IMR-90 (cell line): ENCODE data around the gene SLC16A9. TPM values are rescaled to one million over a fixed set of nuclear protein-coding genes. Genes with fewer than 3 reads are reported as not detected.

Experiments
- ATAC-seq: fragments of 200-7000 bp; cut with Tn5 transposase; 2 replicates; pipeline ENCODE4 v1.9.1; 2020; ENCODE audit warnings: low read depth, mild to moderate bottlenecking, moderate library complexity
- BruUV-seq: library from RNA; stranded (reverse); fragments of 400-500 nt; replicated peaks from 2 replicates; lab custom pipeline; 2021; lab: Mats Ljungman, UMichigan
- CTCF ChIA-PET: fragments of 300-600 bp; formaldehyde crosslinking; extraction: SDS; loops from one replicate; lab custom pipeline; 2021; ENCODE audit warnings: antibody characterized with exemption; lab: Yijun Ruan, JAX
- POLR2A ChIA-PET: fragments of 300-600 bp; sonication (Branson Sonifier 250); formaldehyde crosslinking; loops from one replicate; lab custom pipeline; 2022; ENCODE audit warnings: antibody characterized with exemption; ENCODE audit not compliant: unreplicated experiment; lab: Charles Lee
- DNase-seq: peaks from one replicate; pipeline ENCODE4 v3.0.0; 2013
- H2AFZ ChIP-seq: replicated peaks from 2 replicates; pipeline ENCODE3; 2013; ENCODE audit warnings: low read length, mild to moderate bottlenecking; ENCODE audit not compliant: poor library complexity
- H2AK5ac ChIP-seq: 2 replicates; pipeline ENCODE4 v1.6.1; 2013; ENCODE audit warnings: low read depth, low read length, inconsistent platforms
- H2AK9ac ChIP-seq: replicated peaks from 2 replicates; pipeline ENCODE3; 2013; ENCODE audit warnings: mild to moderate bottlenecking, low read depth, low read length, moderate library complexity; ENCODE audit not compliant: poor library complexity
- H2BK120ac ChIP-seq: 2 replicates; pipeline ENCODE4 v1.6.1; 2013; ENCODE audit warnings: low read depth, low read length, inconsistent platforms
- H2BK15ac ChIP-seq: 3 replicates; pipeline ENCODE4 v1.6.1; 2013; ENCODE audit warnings: low read depth, low read length, inconsistent platforms
- H2BK20ac ChIP-seq: 2 replicates; pipeline ENCODE4 v1.6.1; 2013; ENCODE audit warnings: low read depth, mild to moderate bottlenecking, inconsistent platforms, low read length, moderate library complexity
- H2BK5ac ChIP-seq: 2 replicates; pipeline ENCODE4 v1.6.1; 2013; ENCODE audit warnings: mild to moderate bottlenecking, low read depth, low read length, inconsistent platforms; ENCODE audit not compliant: poor library complexity, severe bottlenecking
- H3K14ac ChIP-seq: replicated peaks from 2 replicates; pipeline ENCODE4 v1.6.1; 2013; ENCODE audit warnings: low read depth, low read length, inconsistent platforms
- H3K18ac ChIP-seq: 2 replicates; pipeline ENCODE4 v1.6.1; 2013; ENCODE audit warnings: low read depth, low read length, control low read depth
- H3K23ac ChIP-seq: 2 replicates; pipeline ENCODE4 v1.6.1; 2013; ENCODE audit warnings: low read depth, low read length, inconsistent platforms
- H3K27ac ChIP-seq: 2 replicates; pipeline ENCODE4 v1.5.1; 2013; ENCODE audit warnings: mild to moderate bottlenecking, control low read depth, low read length; ENCODE audit not compliant: insufficient read depth
- H3K27me3 ChIP-seq: 2 replicates; pipeline ENCODE4 v1.6.1; 2013; ENCODE audit warnings: low read length; ENCODE audit not compliant: control insufficient read depth, insufficient read depth
- H3K36me3 ChIP-seq: 2 replicates; pipeline ENCODE4 v1.6.1; 2013; ENCODE audit warnings: low read length, mixed read lengths; ENCODE audit not compliant: control insufficient read depth, insufficient read depth
- H3K4ac ChIP-seq: 2 replicates; pipeline ENCODE4 v1.6.1; 2013; ENCODE audit warnings: low read depth, low read length, inconsistent platforms
- H3K4me1 ChIP-seq: 2 replicates; pipeline ENCODE4 v1.6.1; 2013; ENCODE audit warnings: low read length, mixed read lengths; ENCODE audit not compliant: control insufficient read depth, insufficient read depth
- H3K4me2 ChIP-seq: 2 replicates; pipeline ENCODE4 v1.6.1; 2013; ENCODE audit warnings: low read depth, mild to moderate bottlenecking, control low read depth, low read length, moderate library complexity
- H3K4me3 ChIP-seq: 2 replicates; pipeline ENCODE4 v1.5.1; 2013; ENCODE audit warnings: low read depth, mild to moderate bottlenecking, control low read depth, low read length, moderate library complexity; ENCODE audit not compliant: insufficient read depth
- H3K56ac ChIP-seq: 2 replicates; pipeline ENCODE4 v1.6.1; 2013; ENCODE audit warnings: low read length, inconsistent platforms; ENCODE audit not compliant: insufficient read depth; ENCODE audit errors: extremely low read depth
- H3K79me1 ChIP-seq, 2 experiments: 2 replicates each; pipeline ENCODE4 v1.6.1; 2013; ENCODE audit warnings: low read length in 2 of 2, inconsistent platforms in 1 of 2, low read depth in 1 of 2
- H3K9ac ChIP-seq: 2 replicates; pipeline ENCODE4 v1.6.1; 2013; ENCODE audit warnings: low read depth, low read length, control low read depth
- H3K9me1 ChIP-seq: 2 replicates; pipeline ENCODE4 v1.6.1; 2013; ENCODE audit warnings: low read length, inconsistent platforms; ENCODE audit not compliant: insufficient read depth
- H3K9me3 ChIP-seq: 2 replicates; pipeline ENCODE4 v1.6.1; 2013; ENCODE audit warnings: low read length; ENCODE audit not compliant: control insufficient read depth, insufficient read depth
- H4K20me1 ChIP-seq: 2 replicates; pipeline ENCODE4 v1.6.1; 2013; ENCODE audit warnings: low read length, inconsistent platforms; ENCODE audit not compliant: insufficient read depth
- H4K5ac ChIP-seq: 2 replicates; pipeline ENCODE4 v1.6.1; 2013; ENCODE audit warnings: mild to moderate bottlenecking, low read depth, low read length, control low read depth
- H4K8ac ChIP-seq, 2 experiments: 2 replicates each; pipeline ENCODE4 v1.6.1; 2013; ENCODE audit warnings: low read depth in 2 of 2, low read length in 2 of 2, control low read depth in 1 of 2, inconsistent platforms in 1 of 2
- H4K91ac ChIP-seq: 2 replicates; pipeline ENCODE4 v1.6.1; 2013; ENCODE audit warnings: low read depth, low read length, inconsistent platforms; ENCODE audit not compliant: insufficient read depth
- CEBPB ChIP-seq: IDR thresholded peaks from 2 replicates; pipeline ENCODE4 v1.6.1; 2012; ENCODE audit warnings: low read depth, low read length, improper control_type of control experiment
- CHD1 ChIP-seq: IDR thresholded peaks from 2 replicates; pipeline ENCODE4 v1.6.1; 2012; ENCODE audit warnings: low read depth, low read length, improper control_type of control experiment
- CTCF ChIP-seq: conservative IDR thresholded peaks from 2 replicates; pipeline ENCODE4 v1.5.1; 2012; ENCODE audit warnings: mild to moderate bottlenecking, low read depth, low read length, improper control_type of control experiment
- MAFK ChIP-seq: IDR thresholded peaks from 2 replicates; pipeline ENCODE4 v1.6.1; 2012; ENCODE audit warnings: low read depth, low read length, improper control_type of control experiment
- MAZ ChIP-seq: IDR thresholded peaks from 2 replicates; pipeline ENCODE4 v1.6.1; 2012; ENCODE audit warnings: low read depth, mild to moderate bottlenecking, low read length, improper control_type of control experiment, moderate library complexity, borderline replicate concordance
- NFE2L2 ChIP-seq: fragments of 150-350 bp; IDR thresholded peaks from 2 replicates; pipeline ENCODE4 v1.6.1; 2016; ENCODE audit warnings: low read depth, mild to moderate bottlenecking, low read length
- POLR2A ChIP-seq: IDR thresholded peaks from 2 replicates; pipeline ENCODE4 v1.6.1; 2012; ENCODE audit warnings: mild to moderate bottlenecking, low read depth, low read length
- USF2 ChIP-seq: fragments of 150-350 bp; IDR thresholded peaks from 2 replicates; pipeline ENCODE4 v1.6.1; 2017; ENCODE audit warnings: mild to moderate bottlenecking, antibody characterized with exemption, low read length, low read depth
- WGBS, 2 experiments: methylation state at CpG; one replicate each; pipeline versions ENCODE4 v1.1.5 to v1.1.7; 2013; ENCODE audit warnings: missing lambda C conversion rate in 2 of 2; ENCODE audit not compliant: insufficient read length in 1 of 2; ENCODE audit errors: extremely low coverage in 2 of 2; 5-methylcytosine and 5-hydroxymethylcytosine counted together
- dilution Hi-C: fragments of 300-500 bp; cut with HindIII; formaldehyde crosslinking; loops from one replicate; pipeline ENCODE4 v1.14.3; 2018; ENCODE audit warnings: low sequenced_read_pairs; ENCODE audit not compliant: unreplicated experiment
- in situ Hi-C: fragments of 300-500 bp; cut with MboI; formaldehyde crosslinking; loops from 3 replicates; pipeline ENCODE4 v1.14.3; 2019; ENCODE audit warnings: low sequenced_read_pairs, inconsistent platforms, mixed read lengths
- intact Hi-C: fragments of 100-400 bp; cut with micrococcal nuclease; formaldehyde crosslinking; loops from 2 replicates; pipeline ENCODE4 v1.10.0; 2022
- polyA plus RNA-seq, 3 experiments: library from polyadenylated mRNA; depleted of rRNA; stranded (reverse); fragments of >200 nt; gene quantifications; 2 replicates each; pipeline ENCODE4 v1.2.3, GENCODE V29; 2012; ENCODE audit warnings: low replicate concordance in 1 of 3
- total RNA-seq: library from RNA; depleted of rRNA; stranded (reverse); fragments of >200 nt; gene quantifications from 2 replicates; pipeline ENCODE4 v1.2.3, GENCODE V29; 2012

The SLC16A9 gene
- total and polyA plus RNA-seq, 2 of the 4 experiments (the other 2 are of a cell fraction), result 0.18 to 0.26 TPM

DNA sequence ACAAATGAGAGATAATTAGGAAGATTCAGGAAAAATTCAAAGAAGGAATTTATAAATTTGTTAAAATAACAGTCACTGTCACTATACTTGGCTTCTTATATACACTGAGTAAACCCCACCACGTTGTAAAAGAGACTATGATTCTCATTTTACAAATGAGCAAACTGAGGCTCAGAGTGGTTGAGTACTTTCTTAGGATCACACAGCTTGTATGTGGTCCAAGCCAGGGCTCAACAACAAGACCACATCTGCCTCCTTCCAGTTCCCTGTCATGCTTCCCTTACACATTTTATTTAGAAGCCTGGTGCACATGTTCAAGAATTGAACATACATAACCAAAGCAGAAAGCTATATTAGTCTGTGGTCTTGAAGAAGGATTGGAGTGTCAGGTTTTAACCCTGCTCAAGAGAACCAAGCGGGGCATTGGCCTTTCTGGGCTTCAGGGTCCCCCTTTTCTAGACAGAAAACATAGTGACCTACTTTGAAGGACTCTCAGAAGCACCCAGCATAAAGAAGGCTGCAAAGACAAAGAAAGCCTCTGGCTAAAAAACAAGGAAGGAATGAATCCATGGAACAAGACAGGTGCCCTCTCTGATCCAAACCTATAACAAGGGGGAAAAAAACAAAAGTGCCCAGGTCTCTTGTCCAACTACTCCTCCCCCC lies 42.8 kb upstream of the SLC16A9 start:
- Histone ChIP-seq H2BK20ac (no peak overlapping the region), H2BK15ac (no peak overlapping the region), H3K14ac (no peak overlapping the region), H3K23ac (no peak overlapping the region), H3K56ac (no peak overlapping the region), H4K91ac (no peak overlapping the region), H3K4me2 (no peak overlapping the region), H3K27me3 (peaks cover 6% of the 10 kb centered on the region; the same call in 1 of the 2 replicates), H3K4ac (no peak overlapping the region), H3K9me1 (no peaks in the 10 kb centered on the region), H2AK9ac (no peak overlapping the region), H4K8ac (no peak overlapping the region), H3K79me1 (no peaks in the 10 kb centered on the region), H2AK5ac (no peak overlapping the region), H3K36me3 (no peaks in the 10 kb centered on the region), H3K4me3 (no peak overlapping the region), H3K9ac (no peak overlapping the region), H3K27ac (no peak overlapping the region), H4K5ac (no peak overlapping the region), H3K18ac (no peak overlapping the region), H2BK5ac (no peak overlapping the region), H2AFZ (no peak overlapping the region), H3K4me1 (no peaks in the 10 kb centered on the region), H4K20me1 (no peaks in the 10 kb centered on the region), H3K9me3 (no peaks in the 10 kb centered on the region), H2BK120ac (no peak overlapping the region)
- no CpG with 5 or more reads among the region's 2 CpGs for WGBS, 2 experiments
- ChIA-PET POLR2A (no interaction called here), CTCF (interaction anchor here (0.9 kb wide), 1 partner anchor 14 kb away, joined by 3 read pairs; no protein-coding TSS in a partner anchor)
- dilution Hi-C loops, result no loop called here
- TF ChIP-seq MAZ, result no peak
- no peak for TF ChIP-seq NFE2L2
- TF ChIP-seq CTCF, result no peak
- no peak for TF ChIP-seq CHD1
- TF ChIP-seq MAFK, result no peak
- TF ChIP-seq CEBPB, result no peak
- TF ChIP-seq USF2, result no peak
- no peak for TF ChIP-seq POLR2A
- ATAC-seq (no peak), DNase-seq (no peak)
- intact Hi-C loops, result no loop called here
- in situ Hi-C loops, result no loop called here
- no TSS peak for BruUV-seq
